ENCODE data around the gene LELP1. TPM values are rescaled to one million over a fixed set of nuclear protein-coding genes. Genes with fewer than 3 reads are reported as not detected.

Gene LELP1
- total RNA-seq, 1 experiment from 2014 or later = not detected

- H3K9me3 Mint-ChIP-seq = no peaks in the 10 kb centered on the region; a peak in 2 of 5 replicates
Measured at GRCh38 chr1:153217212-153217611, 14.0 kb downstream of the LELP1 start, which contains the start of gene PRR9. Gene PRR9, plus strand, starts transcription at chr1:153217584. Its CDS starts 561 bp downstream, at chr1:153218145.

More at GRCh38 chr1:153217212-153217611, 14.0 kb downstream of the LELP1 start, which contains the start of gene PRR9:
- Mint-ChIP-seq H3K4me1 (0 out of 4 replicates have a peak, but pooled peaks cover 0 to 2% of the 10 kb centered on the region in 2 experiments), H3K27ac (no peak within 1 kb of the TSS), H3K36me3 (ENCODE audit: insufficient read depth in 1 of 3, low read depth in 3 of 3) (no peaks in the 10 kb centered on the region), H3K4me3 (no peak within 1 kb of the TSS), H3K27me3 (ENCODE audit: low read depth) (peaks cover 15% of the 10 kb centered on the region)
- Histone ChIP-seq H3K18ac (ENCODE audit: insufficient read length, low read depth, low read length) (no peak within 1 kb of the TSS), H4K20me1 (ENCODE audit: control insufficient read depth, insufficient read depth, insufficient read length) (no peaks in the 10 kb centered on the region), H2AFZ (ENCODE audit: low read length) (no peak within 1 kb of the TSS), H3K4me2 (ENCODE audit: insufficient read depth, insufficient read length, low read length) (no peak within 1 kb of the TSS), H3K23me2 (ENCODE audit: insufficient read length, low read depth, low read length, poor library complexity, severe bottlenecking) (no peaks in the 10 kb centered on the region), H3K56ac (ENCODE audit: insufficient read length, low read depth, low read length) (no peak within 1 kb of the TSS), H3K23ac (ENCODE audit: insufficient read length, low read depth, low read length) (no peak within 1 kb of the TSS), H2BK20ac (ENCODE audit: low read depth, low read length, poor library complexity, severe bottlenecking) (no peak within 1 kb of the TSS), H3K4me1 (ENCODE audit: insufficient read depth, low read length) (no peaks in the 10 kb centered on the region), H2BK12ac (ENCODE audit: insufficient read length, low read depth, low read length) (no peak within 1 kb of the TSS), H4K5ac (ENCODE audit: insufficient read length, low read depth, low read length) (no peak within 1 kb of the TSS), H3K9me3 (ENCODE audit: control insufficient read depth, low read depth, low read length) (no peaks in the 10 kb centered on the region), H2BK120ac (ENCODE audit: low read depth, low read length, poor library complexity, severe bottlenecking) (no peak within 1 kb of the TSS), H3T11ph (ENCODE audit: low read length) (no peak within 1 kb of the TSS), H3K79me2 (ENCODE audit: insufficient read depth, low read length) (no peaks in the 10 kb centered on the region), H4K91ac (ENCODE audit: insufficient read length, low read depth, low read length) (no peak within 1 kb of the TSS), H2AK5ac (ENCODE audit: insufficient read length, low read length) (no peak within 1 kb of the TSS), H2BK15ac (ENCODE audit: low read depth, low read length) (no peak within 1 kb of the TSS), H3K27ac (ENCODE audit: insufficient read length, low read depth, low read length) (no peak within 1 kb of the TSS), H3K9ac (ENCODE audit: extremely low read depth, insufficient read length, low read length) (no peak within 1 kb of the TSS), H4K8ac (replicated peaks; ENCODE audit: insufficient read length, low read depth, low read length) (no peak within 1 kb of the TSS), H3K79me1 (ENCODE audit: insufficient read depth, low read depth, low read length, poor library complexity, severe bottlenecking) (no peaks in the 10 kb centered on the region), H3K4ac (ENCODE audit: low read depth, low read length) (no peak within 1 kb of the TSS), H3K27me3 (ENCODE audit: insufficient read depth, low read length) (no peaks in the 10 kb centered on the region), H3K14ac (ENCODE audit: insufficient read depth, low read length) (no peak within 1 kb of the TSS), H2BK5ac (ENCODE audit: insufficient read length, low read length) (no peak within 1 kb of the TSS)
- DNase-seq = no peak
- no CpG with 5 or more reads among the region's 3 CpGs for WGBS (ENCODE audit: extremely low coverage, insufficient read length, low lambda C conversion rate)
- no peak for TF ChIP-seq CTCF (conservative IDR thresholded peaks at IDR 0.05)

Data from H9 (cell line).